Amniotic epithelial cell (primary cell): ENCODE data around the gene IL17C.
A peak's percentile ranks its signal among the peaks of the same experiment; 100 is the strongest.
"Not testable (repeated sequence)": the region's sequence is repeated elsewhere in the genome, so short reads cannot be mapped to it uniquely, and the experiment has no call there.

Source experiments
- DNase-seq: peaks from one replicate; pipeline ENCODE4 v3.0.0-alpha.2; 2010; ENCODE audit warnings: low read depth

IL17C gene

GRCh38 chr16:88638323-88639230, at the start of gene IL17C:
Gene IL17C, plus strand, starts transcription at chr16:88638572. Its CDS starts 70 bp downstream, at chr16:88638642.
- DNase-seq, result no peak

DNA sequence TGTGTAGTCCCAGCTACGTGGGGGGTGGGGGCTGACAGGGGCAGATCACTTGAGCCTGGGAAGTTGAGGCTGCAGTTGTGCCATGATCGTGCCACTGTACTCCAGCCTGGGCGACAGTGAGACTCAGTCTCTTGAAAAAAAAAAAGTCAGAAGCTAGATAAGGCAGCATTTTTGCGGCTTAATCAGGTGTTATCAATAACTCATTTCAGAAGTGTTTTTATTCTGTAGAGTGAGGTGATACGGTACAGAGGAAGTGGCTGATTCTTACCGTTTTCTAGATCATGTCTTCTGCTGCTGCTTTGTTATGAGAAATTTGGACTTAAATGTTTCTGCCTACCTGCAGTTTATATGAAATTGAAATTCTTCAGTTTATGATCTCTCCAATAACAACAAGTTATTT, 49.6 kb upstream of the IL17C start:
- no peak for DNase-seq

- DNase-seq, result no peak
Observed at GRCh38 chr16:88589441-88589840, 48.9 kb upstream of the IL17C start.

GRCh38 chr16:88591577-88592021, 46.8 kb upstream of the IL17C start:
- DNase-seq, result no peak

GRCh38 chr16:88593061-88593460, 45.3 kb upstream of the IL17C start:
- DNase-seq, result no peak

DNA sequence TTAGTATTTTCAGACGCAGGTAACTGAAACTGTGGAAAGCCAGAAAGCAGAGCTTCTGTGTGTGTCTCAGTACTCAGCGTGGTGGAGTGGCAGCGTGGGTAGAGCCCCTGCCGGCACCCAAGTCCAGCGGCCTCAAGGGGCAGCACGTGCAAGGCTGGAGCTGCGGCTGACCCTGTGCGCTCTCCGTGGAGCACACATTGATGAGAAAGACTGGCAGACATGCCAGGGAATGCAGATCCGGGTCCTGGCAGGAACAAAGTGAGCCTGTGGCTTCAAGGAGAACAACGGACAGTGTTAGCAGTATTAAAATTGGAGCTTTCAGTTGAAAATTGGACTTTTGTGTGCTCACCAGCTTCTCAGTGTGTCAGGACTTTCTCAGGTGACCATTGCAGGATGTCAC, 44.9 kb upstream of the IL17C start:
- DNase-seq, result no peak

DNA sequence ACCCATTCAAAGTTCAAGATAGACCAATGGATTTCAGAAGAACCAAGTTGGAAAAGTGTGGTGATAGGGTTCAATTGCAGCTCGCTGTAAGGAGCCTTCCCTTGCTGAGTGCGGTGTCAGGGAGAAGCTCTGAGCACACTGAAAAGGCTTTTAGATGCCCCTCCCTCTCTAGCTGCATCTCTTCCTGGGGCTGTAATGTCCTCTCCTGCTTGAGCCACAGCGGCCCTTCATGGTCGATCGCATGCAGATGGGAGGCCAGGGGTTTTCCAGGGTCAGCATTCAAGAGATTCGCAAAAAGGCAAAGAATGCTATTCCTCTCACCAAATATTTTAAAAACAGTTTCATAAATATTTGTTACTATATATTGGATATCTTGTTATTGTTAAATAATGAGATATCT, 44.5 kb upstream of the IL17C start:
- no peak for DNase-seq

DNA sequence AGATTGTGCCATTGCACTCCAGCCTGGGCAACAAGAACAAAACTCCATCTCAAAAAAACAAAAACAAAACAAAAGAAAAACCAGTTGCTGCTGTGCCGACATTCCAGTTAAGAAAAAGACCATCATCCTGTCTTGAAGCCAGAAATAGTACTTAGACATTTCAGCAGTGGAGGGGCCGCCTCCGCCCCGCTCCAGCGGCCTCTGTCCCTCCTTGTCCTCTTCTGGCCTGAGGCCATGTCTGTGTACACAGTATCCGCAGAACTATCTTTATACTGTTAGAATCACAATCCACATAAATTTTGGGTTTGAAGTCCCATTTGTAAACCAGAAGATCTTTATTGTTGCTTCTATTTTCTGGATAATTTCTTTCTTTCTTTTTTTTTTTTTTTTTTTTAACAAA, 43.3 kb upstream of the IL17C start:
- no peak for DNase-seq

DNA sequence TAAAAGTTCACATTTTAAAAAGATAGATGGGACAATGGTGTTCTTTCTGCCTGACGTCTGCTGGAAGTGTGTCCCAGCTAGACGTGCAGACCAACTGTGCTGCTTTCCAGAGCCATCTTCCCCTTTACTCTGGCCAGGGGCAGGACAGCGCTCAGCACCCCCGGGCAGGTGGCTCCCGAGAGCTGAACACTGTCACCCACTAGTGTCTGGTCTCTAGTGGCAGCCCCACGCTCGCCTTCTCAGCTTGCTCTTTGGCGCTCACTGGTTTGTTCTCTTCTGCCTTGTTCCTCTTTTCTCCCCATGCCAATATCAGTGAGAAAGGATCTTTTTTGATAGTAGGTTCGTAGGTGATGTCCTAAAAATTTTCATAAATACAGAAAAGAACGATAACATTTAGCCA, 42.5 kb upstream of the IL17C start:
- no peak for DNase-seq

DNA sequence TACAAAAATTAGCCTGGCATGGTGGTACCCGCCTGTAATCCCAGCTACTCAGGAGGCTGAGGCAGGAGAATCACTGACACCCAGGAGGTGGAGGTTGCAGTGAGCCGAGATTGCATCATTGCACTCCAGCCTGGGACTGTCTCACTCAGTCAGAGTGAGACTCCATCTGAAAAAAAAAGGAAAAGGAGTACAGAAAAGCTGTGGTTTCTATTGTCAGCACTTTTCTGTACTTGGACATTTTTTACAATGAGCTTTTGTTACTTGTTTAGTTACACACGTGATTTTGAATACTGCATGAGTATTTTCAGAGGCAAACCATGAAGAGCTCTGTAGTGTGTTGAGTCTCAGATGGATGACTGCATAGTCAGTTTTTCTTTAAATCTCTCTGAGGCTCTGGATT, 41.9 kb upstream of the IL17C start:
- peak; percentile 9 for DNase-seq

- no peak for DNase-seq
Observed at GRCh38 chr16:88597856-88598491, 40.4 kb upstream of the IL17C start.

DNA sequence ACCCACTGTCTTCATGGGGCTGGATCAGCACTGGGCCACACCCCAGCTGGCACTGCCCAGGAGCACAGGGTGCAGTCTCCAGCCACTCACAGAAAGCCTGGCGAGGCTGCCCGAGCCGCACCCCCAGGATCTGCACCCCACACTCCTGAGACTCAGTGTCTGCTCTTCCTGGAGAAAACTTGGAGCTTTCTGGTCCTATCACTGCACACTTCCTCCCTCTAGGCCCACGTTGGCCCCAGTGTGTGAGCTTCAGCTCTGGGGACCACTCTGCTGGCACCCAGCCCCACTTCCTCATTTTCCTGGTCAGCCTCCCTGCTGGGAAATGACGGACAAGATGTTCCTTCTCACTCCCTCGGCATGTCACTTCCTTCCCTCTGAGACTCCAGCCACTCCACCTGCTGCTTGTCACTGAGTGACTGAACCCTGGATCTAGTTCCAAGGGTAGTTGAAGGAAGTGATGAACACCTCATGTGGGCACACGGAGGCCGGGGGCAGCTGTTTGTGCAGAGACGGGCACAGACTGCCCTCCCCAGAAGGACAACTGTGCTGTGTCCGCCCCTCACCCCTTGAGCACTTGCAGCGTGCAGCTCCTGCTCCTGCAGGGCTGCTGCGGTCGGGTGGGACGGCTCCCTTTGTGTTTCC, 39.2 kb upstream of the IL17C start:
- no peak for DNase-seq

DNA sequence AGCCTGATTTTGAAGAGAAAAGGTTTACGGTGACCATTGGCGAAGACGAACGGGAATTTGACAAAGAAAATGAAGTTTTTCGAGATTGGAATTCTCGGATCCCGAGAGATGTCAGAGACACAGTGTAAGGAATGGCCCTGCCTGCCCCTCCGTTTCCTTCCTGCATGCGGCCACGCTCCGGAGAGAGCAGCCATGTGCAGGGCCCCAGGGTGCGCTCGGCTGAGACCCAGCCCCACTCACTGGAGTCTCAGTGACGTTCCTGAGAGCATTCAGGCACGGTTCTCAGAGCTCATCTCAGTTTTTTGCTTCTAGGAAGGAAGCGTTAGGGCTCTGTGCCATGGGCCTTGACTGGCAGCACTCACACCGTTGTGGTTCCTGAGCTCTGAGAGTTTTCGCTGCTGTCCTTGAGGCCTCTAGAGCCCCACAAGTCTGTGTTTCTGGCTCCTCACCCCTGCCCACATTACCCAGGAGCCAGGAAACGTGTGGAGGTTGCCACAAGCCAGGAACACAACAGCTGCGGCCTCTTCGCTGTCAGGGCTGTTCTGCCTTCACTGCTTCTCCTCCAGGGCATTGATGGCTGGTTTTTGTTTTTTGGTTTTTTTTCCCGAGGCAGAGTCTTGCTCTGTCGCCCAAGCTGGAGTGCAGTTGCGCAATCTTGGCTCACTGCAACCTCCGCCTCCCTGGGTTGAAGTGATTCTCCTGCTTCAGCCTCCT, 38.4 kb upstream of the IL17C start:
- no peak for DNase-seq

- DNase-seq, result no peak
Observed at GRCh38 chr16:88600539-88600896, 37.9 kb upstream of the IL17C start.

- DNase-seq, result no peak
Observed at GRCh38 chr16:88601313-88602036, 36.9 kb upstream of the IL17C start.

DNA sequence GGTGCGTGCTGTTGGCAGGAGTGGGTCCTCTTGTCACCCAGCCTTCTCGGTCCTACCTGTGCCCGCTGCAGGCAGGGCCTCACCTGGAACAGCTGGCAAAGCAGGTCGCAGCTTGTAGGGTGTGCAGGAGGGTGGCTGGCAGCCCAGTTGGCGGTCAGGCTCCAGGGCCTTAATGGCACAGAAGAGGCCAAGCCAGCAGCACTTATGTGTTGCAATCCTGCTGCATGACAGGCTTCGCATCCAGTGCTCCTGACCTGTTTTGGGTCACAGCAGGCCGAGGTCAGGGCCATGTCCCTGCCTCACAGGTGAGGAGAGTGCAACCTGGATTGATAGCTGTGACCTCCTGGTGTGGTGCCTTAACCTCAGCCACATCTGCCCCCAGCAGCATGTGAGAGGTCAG, 36.3 kb upstream of the IL17C start:
- no peak for DNase-seq

DNA sequence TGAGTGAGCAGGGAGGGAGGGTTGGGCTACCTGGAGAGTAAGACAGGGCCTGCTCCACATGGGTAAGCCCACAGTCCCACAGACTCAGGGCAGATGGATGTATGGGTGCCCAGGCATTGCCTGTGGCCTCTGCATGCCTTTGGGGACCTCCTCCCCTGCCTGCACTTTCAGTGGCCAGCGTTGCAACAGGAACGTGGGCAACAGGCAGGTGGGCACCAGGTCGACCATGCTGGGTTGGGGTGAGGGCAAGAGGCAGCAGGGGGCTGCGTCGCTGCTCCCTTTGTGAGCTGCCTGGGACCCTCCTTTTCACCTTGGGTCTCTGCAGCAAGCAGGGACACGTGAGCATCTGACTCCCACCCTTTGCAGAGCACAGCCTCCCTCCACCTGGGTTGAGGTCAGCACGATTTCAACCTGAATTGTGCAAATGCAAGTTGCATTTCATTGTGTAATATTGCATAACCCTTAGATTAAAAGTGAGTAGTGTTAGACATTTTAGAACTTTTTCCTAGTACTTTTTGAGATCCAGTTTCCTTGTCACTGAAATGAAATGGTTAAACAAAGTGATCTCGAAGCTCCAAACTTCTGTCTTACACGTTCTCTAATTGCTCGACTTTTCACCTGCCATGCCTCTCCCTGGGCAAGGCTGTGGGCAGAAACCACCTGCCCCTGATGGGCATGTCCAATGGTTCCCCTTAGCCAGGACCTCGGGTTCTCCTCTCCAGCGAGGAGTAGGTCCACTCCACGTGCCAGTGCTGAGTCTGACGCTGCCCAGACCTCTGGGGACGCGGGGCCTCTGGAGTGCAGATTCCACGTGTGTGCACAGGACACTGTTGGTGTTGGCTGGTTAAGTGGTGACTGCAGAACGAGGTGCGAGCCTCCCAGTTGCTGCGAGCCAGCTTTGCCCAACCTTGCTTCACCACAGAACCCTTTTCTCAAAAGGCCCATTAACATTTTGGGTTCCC, 32.9 kb upstream of the IL17C start:
- no peak for DNase-seq

- DNase-seq, result no peak
Observed at GRCh38 chr16:88606148-88606757, 32.1 kb upstream of the IL17C start.

DNA sequence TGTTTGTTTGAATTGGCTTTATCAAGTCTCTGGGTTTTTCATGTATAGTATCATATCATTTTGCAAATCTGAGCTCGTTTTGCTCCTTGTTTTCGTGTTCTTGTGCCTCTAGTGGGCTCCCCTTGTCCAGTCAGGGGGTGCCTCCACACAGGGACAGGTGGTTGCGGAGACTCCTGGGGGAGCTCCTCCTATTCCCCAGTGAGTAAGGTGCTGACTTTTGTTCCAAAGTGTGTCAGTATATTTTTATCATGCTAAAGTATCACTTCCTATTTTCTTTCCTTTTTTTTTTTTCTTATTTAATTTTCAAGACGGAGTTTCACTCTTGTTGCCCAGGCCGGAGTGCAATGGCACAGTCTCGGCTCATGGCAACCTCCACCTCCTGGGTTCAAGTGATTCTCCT, 30.3 kb upstream of the IL17C start:
- DNase-seq, result no peak

GRCh38 chr16:88609426-88609825, 28.9 kb upstream of the IL17C start:
- DNase-seq, result not testable (repeated sequence)
